Trophoblast cell (in vitro differentiated cells and primary cell): ENCODE results near the gene XAGE2.

Source experiments
- DNase-seq, 2 donors: peaks; one replicate each; pipeline ENCODE4 v3.0.0-alpha.2; 2016
- H2AFZ ChIP-seq: 2 replicates; pipeline ENCODE4 v1.6.1; 2013; ENCODE audit warnings: low read length, moderate library complexity, mild to moderate bottlenecking; ENCODE audit not compliant: insufficient read depth, poor library complexity
- H2AK5ac ChIP-seq: 2 replicates; pipeline ENCODE4 v1.6.1; 2013; ENCODE audit warnings: mild to moderate bottlenecking, low read length
- H2BK120ac ChIP-seq: 2 replicates; pipeline ENCODE4 v1.6.1; 2013; ENCODE audit warnings: low read length, mild to moderate bottlenecking, moderate library complexity; ENCODE audit not compliant: insufficient read depth, poor library complexity
- H2BK12ac ChIP-seq: 2 replicates; pipeline ENCODE4 v1.6.1; 2013; ENCODE audit warnings: mild to moderate bottlenecking, low read length, moderate library complexity
- H2BK5ac ChIP-seq: 2 replicates; pipeline ENCODE4 v1.6.1; 2013; ENCODE audit warnings: low read length, low read depth, moderate library complexity, mild to moderate bottlenecking; ENCODE audit not compliant: poor library complexity
- H3K14ac ChIP-seq: 2 replicates; pipeline ENCODE4 v1.6.1; 2013; ENCODE audit warnings: mild to moderate bottlenecking, low read length
- H3K18ac ChIP-seq: 2 replicates; pipeline ENCODE4 v1.6.1; 2013; ENCODE audit warnings: mild to moderate bottlenecking, low read length
- H3K23ac ChIP-seq: 2 replicates; pipeline ENCODE4 v1.6.1; 2013; ENCODE audit warnings: low read length
- H3K27ac ChIP-seq: 2 replicates; pipeline ENCODE4 v1.5.1; 2013; ENCODE audit warnings: low read depth, mild to moderate bottlenecking, inconsistent platforms, low read length, moderate library complexity
- H3K27me3 ChIP-seq: 2 replicates; pipeline ENCODE4 v1.6.1; 2013; ENCODE audit warnings: inconsistent platforms, mild to moderate bottlenecking, low read length, moderate library complexity; ENCODE audit not compliant: insufficient read depth
- H3K36me3 ChIP-seq, 2 experiments: 1 replicate in 1 of 2; 2 replicates in 1 of 2; pipeline ENCODE4 v1.6.1; 2013; ENCODE audit warnings: low read length in 2 of 2, mild to moderate bottlenecking in 2 of 2, moderate library complexity in 1 of 2; ENCODE audit not compliant: insufficient read depth in 2 of 2, control insufficient read depth in 1 of 2
- H3K4ac ChIP-seq: 2 replicates; pipeline ENCODE4 v1.6.1; 2013; ENCODE audit warnings: low read depth, mild to moderate bottlenecking, low read length, moderate library complexity
- H3K4me1 ChIP-seq, 2 experiments: 1 replicate in 1 of 2; 2 replicates in 1 of 2; pipeline ENCODE4 v1.6.1; 2013; ENCODE audit warnings: low read length in 2 of 2, mild to moderate bottlenecking in 2 of 2, moderate library complexity in 1 of 2; ENCODE audit not compliant: insufficient read depth in 2 of 2, control insufficient read depth in 1 of 2
- H3K4me2 ChIP-seq: 2 replicates; pipeline ENCODE4 v1.6.1; 2013; ENCODE audit warnings: inconsistent platforms, mild to moderate bottlenecking, low read length, moderate library complexity
- H3K4me3 ChIP-seq: 2 replicates; pipeline ENCODE4 v1.5.1; 2013; ENCODE audit warnings: mild to moderate bottlenecking, low read depth, low read length, inconsistent platforms
- H3K79me1 ChIP-seq: one replicate; pipeline ENCODE4 v1.6.1; 2013; ENCODE audit warnings: low read length
- H3K79me2 ChIP-seq: 2 replicates; pipeline ENCODE4 v1.6.1; 2013; ENCODE audit warnings: low read length, mild to moderate bottlenecking; ENCODE audit not compliant: control insufficient read depth, insufficient read depth, poor library complexity
- H3K9ac ChIP-seq: 2 replicates; pipeline ENCODE4 v1.6.1; 2013; ENCODE audit warnings: mild to moderate bottlenecking, low read length
- H3K9me3 ChIP-seq: 2 replicates; pipeline ENCODE4 v1.6.1; 2013; ENCODE audit warnings: low read depth, mild to moderate bottlenecking, control low read depth, inconsistent platforms, low read length; ENCODE audit not compliant: insufficient read depth
- H4K12ac ChIP-seq: 2 replicates; pipeline ENCODE4 v1.6.1; 2013; ENCODE audit warnings: low read depth, mild to moderate bottlenecking, low read length, moderate library complexity
- H4K8ac ChIP-seq: 2 replicates; pipeline ENCODE4 v1.6.1; 2013; ENCODE audit warnings: low read depth, mild to moderate bottlenecking, low read length, moderate library complexity
- H4K91ac ChIP-seq: one replicate; pipeline ENCODE4 v1.6.1; 2013; ENCODE audit warnings: low read depth, mild to moderate bottlenecking, low read length, moderate library complexity
- WGBS: extraction: QIAGEN DNeasy Blood & Tissue Kit; methylation state at CpG from one replicate; pipeline ENCODE4 v1.1.7; 2013; ENCODE audit warnings: missing lambda C conversion rate; ENCODE audit not compliant: insufficient read length, insufficient coverage; ENCODE audit errors: extremely low coverage; 5-methylcytosine and 5-hydroxymethylcytosine counted together

XAGE2 gene

GRCh38 chrX:52353838-52354237 is 15.0 kb upstream of the XAGE2 start:
- peak overlapping the region; percentile 10 for H4K8ac ChIP-seq
- H2AK5ac ChIP-seq = no peak overlapping the region
- H3K4me3 ChIP-seq = no peak overlapping the region
- H3K4ac ChIP-seq = no peak overlapping the region
- peak overlapping the region; percentile 30 for H4K12ac ChIP-seq
- H3K79me1 ChIP-seq = peaks cover 17% of the 10 kb centered on the region
- peak overlapping the region; percentile 43 for H4K91ac ChIP-seq
- no peak overlapping the region for H2AFZ ChIP-seq
- no peak overlapping the region for H3K9ac ChIP-seq
- no peak overlapping the region for H3K4me2 ChIP-seq
- H2BK12ac ChIP-seq = peak overlapping the region; percentile 65
- H3K36me3 ChIP-seq = no peaks in the 10 kb centered on the region
- H3K27me3 ChIP-seq = no peaks in the 10 kb centered on the region
- no peak overlapping the region for H3K18ac ChIP-seq
- peak; percentile 73 to 78 for DNase-seq
- peaks cover 9 to 14% of the 10 kb centered on the region in 2 experiments for H3K4me1 ChIP-seq
- peak overlapping the region; percentile 25 for H3K14ac ChIP-seq
- H3K79me2 ChIP-seq = no peaks in the 10 kb centered on the region
- no peaks in the 10 kb centered on the region for H3K9me3 ChIP-seq
- no peak overlapping the region for H3K23ac ChIP-seq
- peak overlapping the region; percentile 60 for H2BK120ac ChIP-seq
- peak overlapping the region; percentile 61 for H2BK5ac ChIP-seq
- H3K27ac ChIP-seq = peak overlapping the region; percentile 98

GRCh38 chrX:52355108-52355507 is 13.7 kb upstream of the XAGE2 start:
- Histone ChIP-seq H3K4ac (no peak overlapping the region), H3K27ac (peak overlapping the region; percentile 98), H2AK5ac (no peak overlapping the region), H3K79me1 (peaks cover 17% of the 10 kb centered on the region), H3K4me1 (peaks cover 7 to 14% of the 10 kb centered on the region in 2 experiments), H3K79me2 (no peaks in the 10 kb centered on the region), H2BK5ac (peak overlapping the region; percentile 95), H2BK120ac (peak overlapping the region; percentile 97), H3K9me3 (no peaks in the 10 kb centered on the region), H3K14ac (peak overlapping the region; percentile 84), H4K12ac (no peak overlapping the region), H3K23ac (no peak overlapping the region), H3K4me3 (no peak overlapping the region), H3K4me2 (no peak overlapping the region), H4K8ac (peak overlapping the region; percentile 70), H4K91ac (peak overlapping the region; percentile 89), H3K9ac (no peak overlapping the region), H3K36me3 (no peaks in the 10 kb centered on the region), H2BK12ac (peak overlapping the region; percentile 87), H3K27me3 (no peaks in the 10 kb centered on the region), H3K18ac (no peak overlapping the region), H2AFZ (no peak overlapping the region)
- DNase-seq = peak; percentile 64 to 84

- no peak overlapping the region for H3K9ac ChIP-seq
Observed at GRCh38 chrX:52359614-52360232, 9.1 kb upstream of the XAGE2 start.

GRCh38 chrX:52361941-52362340 is 6.9 kb upstream of the XAGE2 start:
- Histone ChIP-seq H4K91ac (no peak overlapping the region), H3K4me2 (no peak overlapping the region), H2BK5ac (no peak overlapping the region), H3K27ac (no peak overlapping the region), H3K27me3 (no peaks in the 10 kb centered on the region), H3K23ac (no peak overlapping the region), H2BK12ac (no peak overlapping the region), H4K12ac (no peak overlapping the region), H3K79me1 (peaks cover 2% of the 10 kb centered on the region), H2AFZ (no peak overlapping the region), H2BK120ac (no peak overlapping the region), H3K9ac (no peak overlapping the region), H3K79me2 (no peaks in the 10 kb centered on the region), H4K8ac (no peak overlapping the region), H3K9me3 (no peaks in the 10 kb centered on the region), H3K36me3 (no peaks in the 10 kb centered on the region), H3K4ac (no peak overlapping the region), H3K4me3 (no peak overlapping the region), H2AK5ac (no peak overlapping the region), H3K4me1 (no peaks in the 10 kb centered on the region), H3K18ac (no peak overlapping the region), H3K14ac (no peak overlapping the region)
- WGBS = no CpG with 5 or more reads among the region's 8 CpGs
- no peak for DNase-seq

More at GRCh38 chrX:52359614-52360232, 9.1 kb upstream of the XAGE2 start:
- Histone ChIP-seq H3K79me1 (peaks cover 9% of the 10 kb centered on the region), H2AFZ (no peak overlapping the region), H3K27ac (no peak overlapping the region), H2BK120ac (no peak overlapping the region), H4K91ac (no peak overlapping the region), H3K9me3 (no peaks in the 10 kb centered on the region), H4K8ac (no peak overlapping the region), H3K4me1 (peaks cover 1 to 4% of the 10 kb centered on the region in 2 experiments), H3K36me3 (no peaks in the 10 kb centered on the region), H3K23ac (no peak overlapping the region), H3K4ac (no peak overlapping the region), H3K18ac (no peak overlapping the region), H2BK12ac (no peak overlapping the region), H3K14ac (no peak overlapping the region), H3K4me3 (no peak overlapping the region), H4K12ac (no peak overlapping the region), H3K4me2 (no peak overlapping the region), H3K27me3 (no peaks in the 10 kb centered on the region), H2BK5ac (no peak overlapping the region), H3K79me2 (no peaks in the 10 kb centered on the region), H2AK5ac (no peak overlapping the region)
- WGBS = no CpG with 5 or more reads among the region's 7 CpGs
- DNase-seq = no peak
